ENCODE measurements around the gene CASTOR1.

Gene CASTOR1

GRCh38 chr22:30266445-30267381 is 22.6 kb downstream of the CASTOR1 start, which contains the start of gene OSM:
Gene OSM, minus strand, starts transcription at chr22:30266851. Its CDS starts 52 bp downstream, at chr22:30266799.
- TF ChIP-seq ZFX (IDR thresholded peaks at IDR 0.05) (no peak), CTCF (conservative IDR thresholded peaks at IDR 0.05) (no peak)

GRCh38 chr22:30265823-30266444 is 23.4 kb downstream of the CASTOR1 start:
- TF ChIP-seq CTCF (conservative IDR thresholded peaks at IDR 0.05): no peak
- no peak for TF ChIP-seq ZFX (IDR thresholded peaks at IDR 0.05)
- no peak overlapping the region for H3K27ac ChIP-seq

More at GRCh38 chr22:30266445-30267381, 22.6 kb downstream of the CASTOR1 start, which contains the start of gene OSM:
- no peak within 1 kb of the TSS for H3K27ac ChIP-seq

- H3K27ac ChIP-seq: no peak overlapping the region
- TF ChIP-seq ZFX (IDR thresholded peaks at IDR 0.05) (no peak), CTCF (conservative IDR thresholded peaks at IDR 0.05) (no peak)
These were observed 24.1 kb downstream of the CASTOR1 start for GRCh38 chr22:30265131-30265720.

GRCh38 chr22:30263883-30264282 is 25.4 kb downstream of the CASTOR1 start:
- H3K27ac ChIP-seq: no peak overlapping the region
- no peak for TF ChIP-seq CTCF (conservative IDR thresholded peaks at IDR 0.05)
- no peak for TF ChIP-seq ZFX (IDR thresholded peaks at IDR 0.05)

- no peak for TF ChIP-seq ZFX (IDR thresholded peaks at IDR 0.05)
- peak; percentile 98 for TF ChIP-seq CTCF (conservative IDR thresholded peaks at IDR 0.05)
- H3K27ac ChIP-seq: no peak overlapping the region
These were observed 26.2 kb downstream of the CASTOR1 start for GRCh38 chr22:30262917-30263741.

- TF ChIP-seq CTCF (conservative IDR thresholded peaks at IDR 0.05) (no peak), ZFX (IDR thresholded peaks at IDR 0.05) (no peak)
- no peak overlapping the region for H3K27ac ChIP-seq
These were observed 27.2 kb downstream of the CASTOR1 start for GRCh38 chr22:30262112-30262511.
